Stimulated activated CD4-positive, alpha-beta T cell treated with anti-CD3 and anti-CD28 coated beads, Interleukin-1b, Interleukin-23, amount 100 ng/mL, for 1 hour (primary cell): ENCODE measurements around the gene TTC34.
"Not testable (repeated sequence)": the region's sequence is repeated elsewhere in the genome, so short reads cannot be mapped to it uniquely, and the experiment has no call there.

ENCODE experiments used
- DNase-seq, 2 donors: peaks; one replicate each; pipeline ENCODE4 v3.0.0-alpha.2; 2020; ENCODE audit warnings: low read depth in 2 of 2

The TTC34 gene

GRCh38 chr1:2671656-2672055 lies 129.8 kb downstream of the TTC34 start:
- DNase-seq, result not testable (repeated sequence)

DNA sequence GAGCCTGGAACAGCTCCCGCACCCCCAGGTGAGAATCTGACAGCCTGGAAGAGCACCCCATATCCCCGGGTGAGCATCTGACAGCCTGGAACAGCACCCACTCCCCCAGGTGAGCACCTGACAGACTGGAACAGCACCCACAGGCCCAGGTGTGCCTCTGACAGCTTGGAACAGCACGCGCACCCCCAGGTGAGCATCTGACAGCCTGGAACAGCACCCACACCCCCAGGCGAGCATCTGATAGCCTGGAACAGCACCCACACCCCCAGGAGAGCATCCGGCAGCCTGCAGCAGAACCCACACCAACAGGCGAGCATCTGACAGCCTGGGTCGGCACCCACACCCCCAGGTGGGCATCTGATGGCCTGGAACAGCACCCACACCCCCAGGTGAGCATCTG lies 141.7 kb downstream of the TTC34 start:
- not testable (repeated sequence) for DNase-seq

- not testable (repeated sequence) for DNase-seq
Observed at GRCh38 chr1:2657909-2658308, 143.6 kb downstream of the TTC34 start.

DNA sequence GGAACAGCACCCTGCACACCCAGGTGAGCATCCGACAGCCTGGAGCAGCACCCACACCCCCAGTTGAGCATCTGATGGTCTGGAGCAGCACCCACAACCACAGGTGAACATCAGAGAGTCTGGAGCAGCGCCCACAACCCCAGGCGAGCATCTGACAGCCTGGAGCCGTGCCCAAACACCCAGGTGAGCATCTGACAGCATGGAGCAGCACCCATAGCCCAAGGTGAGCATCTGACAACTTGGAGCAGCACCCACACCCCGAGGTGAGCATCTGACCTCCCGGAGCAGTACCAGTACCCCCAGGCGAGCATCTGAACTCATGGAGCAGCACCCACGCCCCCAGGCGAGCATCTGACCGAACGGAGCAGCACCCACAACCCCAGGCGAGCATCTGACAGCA lies 144.4 kb downstream of the TTC34 start:
- DNase-seq, result not testable (repeated sequence)

DNA sequence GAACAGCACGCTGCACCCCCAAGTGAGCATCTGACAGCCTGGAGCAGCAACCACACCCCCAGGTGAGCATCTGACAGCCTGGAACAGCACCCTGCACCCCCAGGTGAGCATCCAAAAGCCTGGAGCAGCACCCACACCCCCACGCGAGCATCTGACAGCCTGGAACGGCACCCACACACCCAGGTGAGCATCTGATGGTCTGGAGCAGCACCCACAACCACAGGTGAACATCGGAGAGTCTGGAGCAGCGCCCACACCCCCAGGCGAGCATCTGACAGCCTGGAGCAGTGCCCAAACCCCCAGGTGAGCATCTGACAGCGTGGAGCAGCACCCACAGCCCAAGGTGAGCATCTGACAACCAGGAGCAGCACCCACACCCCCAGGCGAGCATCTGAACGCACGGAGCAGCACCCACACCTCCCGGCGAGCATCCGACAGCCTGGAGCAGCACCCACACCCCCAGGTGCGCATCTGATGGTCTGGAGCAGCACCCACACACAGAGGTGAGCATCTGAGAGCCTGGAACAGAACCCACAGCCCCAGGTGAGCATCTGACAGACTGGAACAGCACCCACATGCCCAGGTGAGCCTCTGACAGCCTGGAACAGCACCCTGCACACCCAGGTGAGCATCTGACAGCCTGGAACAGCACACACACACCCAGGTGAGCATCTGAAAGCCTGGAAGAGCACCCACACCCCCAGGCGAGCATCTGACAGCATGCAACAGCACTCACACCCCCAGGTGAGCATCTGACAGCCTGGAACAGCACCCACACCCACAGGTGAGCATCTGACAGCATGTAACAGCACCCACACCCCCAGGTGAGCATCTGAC lies 145.7 kb downstream of the TTC34 start:
- not testable (repeated sequence) for DNase-seq

- DNase-seq, result not testable (repeated sequence)
Observed at GRCh38 chr1:2654443-2654948, 147.0 kb downstream of the TTC34 start.

DNA sequence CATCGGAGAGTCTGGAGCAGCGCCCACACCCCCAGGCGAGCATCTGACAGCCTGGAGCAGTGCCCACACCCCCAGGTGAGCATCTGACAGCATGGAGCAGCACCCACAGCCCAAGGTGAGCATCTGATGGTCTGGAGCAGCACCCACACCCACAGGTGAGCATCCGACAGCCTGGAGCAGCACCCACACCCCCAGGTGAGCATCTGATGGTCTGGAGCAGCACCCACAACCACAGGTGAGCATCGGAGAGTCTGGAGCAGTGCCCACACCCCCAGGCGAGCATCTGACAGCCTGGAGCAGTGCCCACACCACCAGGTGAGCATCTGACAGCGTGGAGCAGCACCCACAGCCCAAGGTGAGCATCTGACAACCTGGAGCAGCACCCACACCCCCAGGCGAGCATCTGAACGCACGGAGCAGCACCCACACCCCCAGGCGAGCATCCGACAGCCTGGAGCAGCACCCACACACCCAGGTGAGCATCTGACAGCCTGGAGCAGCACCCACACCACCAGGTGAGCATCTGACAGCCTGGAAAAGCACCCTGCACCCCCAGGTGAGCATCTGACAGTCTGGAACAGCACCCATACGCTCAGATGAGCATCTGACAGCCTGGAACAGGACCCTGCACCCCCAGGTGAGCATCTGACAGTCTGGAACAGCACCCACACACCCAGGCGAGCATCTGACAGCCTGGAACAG lies 147.6 kb downstream of the TTC34 start:
- DNase-seq, result not testable (repeated sequence)

- DNase-seq, result not testable (repeated sequence)
Observed at GRCh38 chr1:2652926-2653571, 148.4 kb downstream of the TTC34 start.

DNA sequence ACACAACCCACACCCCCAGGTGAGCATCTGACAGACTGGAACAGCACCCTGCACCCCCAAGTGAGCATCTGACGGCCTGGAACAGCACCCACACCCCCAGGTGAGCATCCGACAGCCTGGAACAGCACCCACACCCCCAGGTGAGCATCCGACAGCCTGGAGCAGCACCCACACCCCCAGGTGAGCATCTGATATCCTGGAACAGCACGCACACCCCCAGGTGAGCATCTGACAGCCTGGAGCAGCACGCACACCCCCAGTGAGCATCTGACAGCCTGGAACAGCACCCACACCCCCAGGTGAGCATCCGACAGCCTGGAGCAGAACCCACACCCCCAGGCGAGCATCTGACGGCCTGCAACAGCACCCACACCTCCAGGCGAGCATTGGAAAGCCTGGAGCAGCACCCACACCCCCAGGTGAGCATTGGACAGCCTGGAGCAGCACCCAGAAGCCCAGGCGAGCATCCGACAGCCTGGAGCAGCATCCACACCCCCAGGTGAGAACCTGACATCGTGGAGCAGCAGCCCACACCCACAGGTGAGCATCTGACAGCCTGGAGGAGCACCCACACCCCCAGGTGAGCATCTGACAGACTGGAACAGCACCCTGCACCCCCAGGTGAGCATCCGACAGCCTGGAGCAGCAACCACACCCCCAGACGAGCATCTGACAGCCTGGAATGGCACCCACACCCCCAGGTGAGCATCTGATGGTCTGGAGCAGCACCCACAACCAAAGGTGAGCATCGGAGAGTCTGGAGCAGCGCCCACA lies 149.2 kb downstream of the TTC34 start:
- DNase-seq, result not testable (repeated sequence)

- no peak for DNase-seq
Observed at GRCh38 chr1:2650967-2651645, 150.4 kb downstream of the TTC34 start.

- DNase-seq, result no peak
Observed at GRCh38 chr1:2646837-2647236, 154.7 kb downstream of the TTC34 start.

GRCh38 chr1:2645776-2646175 lies 155.7 kb downstream of the TTC34 start:
- DNase-seq, result no peak

DNA sequence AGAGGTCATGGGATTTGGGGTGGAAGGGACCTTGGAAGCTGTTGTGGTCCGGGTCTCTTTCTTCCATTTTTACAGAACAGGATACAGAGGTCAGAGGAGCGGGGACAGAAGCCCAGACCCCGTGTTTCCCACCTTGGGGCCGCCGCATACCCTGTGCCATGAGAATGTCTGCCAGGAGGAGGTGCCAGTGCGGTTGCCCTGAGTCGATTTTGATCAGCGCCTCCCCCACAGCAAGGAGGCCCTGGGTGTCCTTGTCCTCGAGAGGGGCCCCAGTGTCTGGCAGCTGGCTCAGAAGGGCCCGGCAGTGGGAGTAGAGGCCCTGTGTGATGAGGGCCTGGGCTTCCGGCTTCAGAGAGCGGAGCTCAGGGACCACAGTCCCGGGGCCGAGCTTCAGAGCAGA lies 156.3 kb downstream of the TTC34 start:
- DNase-seq, result no peak

GRCh38 chr1:2644591-2645101 lies 156.8 kb downstream of the TTC34 start:
- no peak for DNase-seq

DNA sequence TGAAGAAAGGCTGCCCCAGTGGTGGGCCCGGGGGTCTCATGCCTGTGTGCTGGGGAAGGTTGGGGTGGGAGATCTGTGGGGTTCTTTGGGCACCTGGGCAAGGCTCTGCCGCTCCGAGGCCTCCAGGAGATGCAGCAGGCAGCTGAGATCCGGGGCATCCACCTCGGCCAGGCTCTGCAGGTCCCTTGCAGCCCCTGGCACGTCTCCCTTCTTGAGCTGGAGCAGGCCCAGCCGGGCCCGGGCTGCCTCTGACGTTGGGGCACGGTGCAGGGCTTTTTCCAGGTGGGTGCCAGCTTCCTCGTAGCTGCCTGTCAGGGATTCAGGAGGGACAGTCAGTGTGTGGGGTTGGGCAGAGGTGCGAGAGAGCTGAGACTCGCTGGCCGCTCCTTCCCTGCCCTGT lies 157.3 kb downstream of the TTC34 start:
- no peak for DNase-seq

DNA sequence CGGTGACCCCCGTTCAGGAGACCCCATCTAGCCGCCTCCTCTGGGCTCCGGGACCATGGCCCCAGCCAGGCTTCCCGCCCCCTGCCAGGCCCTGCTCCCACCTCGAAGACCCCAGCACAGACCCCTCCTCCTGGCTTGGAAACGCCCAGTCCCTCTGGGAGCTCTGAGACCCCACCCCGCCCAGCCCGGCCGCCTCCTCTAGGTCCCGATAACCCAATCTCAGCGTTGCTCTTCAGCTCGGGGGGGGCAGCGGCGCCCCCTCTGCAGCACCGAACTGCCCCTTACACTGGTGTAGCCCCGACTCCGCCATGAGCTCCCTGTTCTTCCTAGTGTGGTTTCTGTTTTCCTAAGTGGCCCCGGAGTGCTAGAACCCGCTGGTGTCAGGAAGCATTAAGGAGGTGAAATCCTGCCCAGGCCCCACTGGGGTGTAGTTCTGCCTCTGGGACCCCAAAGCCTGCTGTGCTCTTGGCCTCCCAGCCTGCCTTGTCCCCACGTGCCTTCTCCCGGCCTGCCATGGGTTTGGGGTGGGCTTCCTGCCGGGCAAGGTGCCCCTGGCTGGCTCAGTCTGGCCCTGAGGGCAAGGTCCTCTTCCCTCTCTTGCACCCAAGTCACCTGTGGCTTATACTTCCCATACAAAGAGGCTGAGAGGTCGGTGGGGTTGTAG lies 157.9 kb downstream of the TTC34 start:
- no peak for DNase-seq

DNA sequence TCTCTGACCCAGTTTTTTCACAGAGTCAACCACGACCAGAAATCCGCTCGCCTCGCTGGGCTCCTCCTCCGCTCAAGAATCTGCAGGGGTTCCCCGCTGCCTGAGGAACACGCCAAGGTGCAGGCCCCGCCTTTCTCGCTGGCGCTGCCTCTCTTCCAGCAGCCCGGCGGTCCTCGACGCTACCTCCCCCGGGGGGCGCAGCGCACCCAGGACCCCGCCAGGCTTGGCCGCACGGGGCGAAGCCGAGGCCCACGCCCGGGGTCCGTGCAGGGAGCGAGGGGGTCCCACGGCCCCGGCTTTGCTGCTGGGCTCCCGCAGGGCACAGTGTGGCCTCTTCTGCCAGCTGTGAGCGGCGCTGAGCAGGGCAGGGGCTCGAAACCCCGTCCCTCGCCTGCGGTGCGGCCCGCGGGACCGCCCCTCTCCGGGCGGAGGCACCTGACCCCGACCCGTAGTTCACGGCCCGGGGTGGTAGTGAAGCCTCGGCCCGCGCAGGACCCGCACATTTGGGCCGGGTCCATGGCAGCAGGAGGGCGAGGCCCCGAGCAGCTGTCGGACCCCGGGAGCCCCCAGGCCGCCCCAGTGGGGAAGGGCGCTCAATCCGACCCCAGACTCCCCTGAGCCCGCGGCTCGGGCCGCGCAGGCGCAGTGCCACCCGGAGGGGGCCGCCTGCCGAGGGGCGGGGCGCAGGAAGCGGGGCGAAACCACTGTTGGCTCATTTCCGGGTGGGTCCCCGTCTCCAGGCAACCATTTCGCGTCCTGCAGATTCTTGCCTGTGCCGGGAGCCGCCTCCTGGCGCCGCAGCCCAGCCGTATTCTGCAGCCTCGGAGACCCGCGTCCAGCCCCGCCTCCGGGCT lies 158.7 kb downstream of the TTC34 start:
- peak; percentile 87 to 89 for DNase-seq

DNA sequence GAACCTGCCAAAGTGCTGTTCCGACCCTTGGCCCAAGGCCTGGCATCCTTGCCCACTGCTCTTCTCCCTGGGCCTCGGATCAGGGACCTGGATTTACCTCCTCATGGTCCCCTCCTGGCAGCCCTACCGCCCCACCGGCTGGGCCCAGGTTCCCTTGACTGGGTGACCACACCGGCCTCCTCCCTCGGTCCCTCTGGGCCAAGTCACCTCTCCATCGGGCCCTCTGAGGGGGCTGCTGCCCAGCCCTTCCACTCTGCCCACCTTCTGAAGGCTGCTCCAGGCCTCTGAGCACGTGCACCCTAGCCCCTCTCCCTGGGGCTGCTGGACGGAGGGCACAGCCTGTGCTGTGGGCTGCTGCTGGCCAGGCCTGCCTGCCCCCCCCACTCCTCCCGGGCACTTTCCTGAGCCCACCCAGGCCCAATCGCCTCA lies 159.3 kb downstream of the TTC34 start:
- DNase-seq, result no peak
